GM18951 (cell line): Measurements from ENCODE around the gene TPP1.

Experiments used
- POLR2A ChIP-seq: IDR thresholded peaks from 4 replicates; pipeline ENCODE4 v1.6.1; 2011; ENCODE audit warnings: mild to moderate bottlenecking; ENCODE audit not compliant: insufficient read length, insufficient read depth; ENCODE audit errors: extremely low read depth
- in situ Hi-C: fragments of 300-500 bp; cut with MboI; formaldehyde crosslinking; loops from one replicate; pipeline ENCODE4 v1.12.0; 2022; ENCODE audit warnings: low sequenced_read_pairs, mixed read lengths, inconsistent platforms; ENCODE audit not compliant: unreplicated experiment

The TPP1 gene

GRCh38 chr11:6655020-6655789, 36.0 kb upstream of the TPP1 start:
- in situ Hi-C loops = no loop called here
- no peak for TF ChIP-seq POLR2A

GRCh38 chr11:6654281-6655019, 35.2 kb upstream of the TPP1 start:
- no peak for TF ChIP-seq POLR2A
- in situ Hi-C loops = no loop called here

DNA sequence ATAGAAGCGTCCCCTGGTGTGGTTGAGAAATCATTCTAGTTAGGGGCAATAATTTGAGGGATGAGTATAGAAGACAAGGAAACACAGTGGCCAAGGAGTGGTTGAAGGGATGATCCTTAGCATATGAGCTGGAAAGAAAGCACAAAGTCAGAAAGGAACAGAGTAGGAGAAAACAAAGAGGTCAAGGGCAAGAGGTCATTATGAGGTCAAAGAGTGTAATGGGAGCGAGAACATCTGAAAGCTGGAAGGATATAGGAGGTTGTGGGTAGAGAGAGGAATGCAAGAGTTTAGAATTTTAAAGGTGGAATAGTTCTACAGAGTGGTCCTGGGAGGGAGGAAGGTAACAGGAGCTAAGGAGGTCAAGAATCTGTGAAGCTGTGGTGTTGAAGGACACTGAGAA, 34.4 kb upstream of the TPP1 start:
- in situ Hi-C loops = no loop called here
- no peak for TF ChIP-seq POLR2A

- in situ Hi-C loops = no loop called here
- no peak for TF ChIP-seq POLR2A
These were observed 33.9 kb upstream of the TPP1 start for GRCh38 chr11:6653097-6653496.

DNA sequence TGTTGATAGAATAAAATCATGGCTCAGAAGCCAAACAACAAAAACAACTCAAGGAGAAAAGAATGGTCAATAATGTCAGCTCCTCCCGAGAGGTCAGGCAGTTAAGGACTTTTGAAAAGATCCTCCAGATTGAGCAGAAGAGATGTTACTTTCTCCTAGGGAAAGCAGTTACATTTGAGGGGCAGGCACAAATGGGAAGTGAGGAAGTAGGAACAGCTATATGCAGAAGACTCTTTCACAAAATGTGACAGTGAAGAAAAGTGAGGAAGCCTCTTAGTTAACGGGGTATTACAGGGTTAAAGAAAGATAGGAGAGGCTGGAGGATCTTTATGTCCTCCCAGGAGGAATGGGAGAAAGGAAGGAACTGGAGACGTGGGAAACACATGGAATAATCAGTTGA, 33.0 kb upstream of the TPP1 start:
- in situ Hi-C loops = no loop called here
- no peak for TF ChIP-seq POLR2A

GRCh38 chr11:6650980-6651379, 31.8 kb upstream of the TPP1 start:
- TF ChIP-seq POLR2A = no peak

DNA sequence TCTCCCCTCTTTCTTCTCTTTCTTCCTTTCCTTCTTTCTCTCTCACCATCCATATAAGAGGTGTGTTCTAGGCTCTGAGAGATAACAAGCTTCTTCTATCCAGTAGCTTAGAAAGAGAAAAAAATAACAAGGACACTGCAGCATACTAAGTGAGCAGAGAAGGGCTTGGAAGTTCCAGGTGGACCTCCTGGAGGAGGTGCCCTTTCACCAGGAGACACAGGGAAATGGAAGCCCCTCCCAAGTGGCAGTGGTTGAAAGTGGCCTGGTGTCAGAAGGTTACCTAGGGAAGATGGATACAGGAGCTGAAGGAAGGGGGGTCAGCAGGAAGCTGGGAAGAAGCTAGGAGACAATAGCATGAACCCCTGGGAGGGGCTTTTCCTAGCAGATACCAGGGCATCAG, 30.9 kb upstream of the TPP1 start:
- TF ChIP-seq POLR2A = no peak
- in situ Hi-C loops = no loop called here

More at GRCh38 chr11:6650980-6651379, 31.8 kb upstream of the TPP1 start:
- in situ Hi-C loops = no loop called here

DNA sequence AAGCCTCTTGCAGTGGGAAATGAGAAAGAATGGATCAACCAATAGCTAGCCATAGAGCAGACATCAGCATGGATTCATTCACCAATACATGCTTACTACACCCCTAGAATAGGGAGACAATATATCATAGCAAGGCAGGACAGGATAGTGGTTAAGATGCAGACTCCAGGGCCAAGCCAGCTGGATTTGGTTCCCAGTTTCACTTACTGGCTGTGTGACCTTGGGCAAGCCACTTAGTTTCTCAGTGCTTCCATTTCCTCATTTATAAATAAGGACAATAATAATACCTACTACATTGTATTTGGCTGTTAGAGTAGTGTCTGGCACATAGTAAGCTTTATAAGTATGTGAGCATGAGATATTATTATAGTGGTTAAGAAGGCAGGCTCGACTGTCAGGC, 29.3 kb upstream of the TPP1 start:
- no peak for TF ChIP-seq POLR2A
- in situ Hi-C loops = no loop called here

- in situ Hi-C loops = no loop called here
- no peak for TF ChIP-seq POLR2A
These were observed 28.6 kb upstream of the TPP1 start for GRCh38 chr11:6647836-6648235.

DNA sequence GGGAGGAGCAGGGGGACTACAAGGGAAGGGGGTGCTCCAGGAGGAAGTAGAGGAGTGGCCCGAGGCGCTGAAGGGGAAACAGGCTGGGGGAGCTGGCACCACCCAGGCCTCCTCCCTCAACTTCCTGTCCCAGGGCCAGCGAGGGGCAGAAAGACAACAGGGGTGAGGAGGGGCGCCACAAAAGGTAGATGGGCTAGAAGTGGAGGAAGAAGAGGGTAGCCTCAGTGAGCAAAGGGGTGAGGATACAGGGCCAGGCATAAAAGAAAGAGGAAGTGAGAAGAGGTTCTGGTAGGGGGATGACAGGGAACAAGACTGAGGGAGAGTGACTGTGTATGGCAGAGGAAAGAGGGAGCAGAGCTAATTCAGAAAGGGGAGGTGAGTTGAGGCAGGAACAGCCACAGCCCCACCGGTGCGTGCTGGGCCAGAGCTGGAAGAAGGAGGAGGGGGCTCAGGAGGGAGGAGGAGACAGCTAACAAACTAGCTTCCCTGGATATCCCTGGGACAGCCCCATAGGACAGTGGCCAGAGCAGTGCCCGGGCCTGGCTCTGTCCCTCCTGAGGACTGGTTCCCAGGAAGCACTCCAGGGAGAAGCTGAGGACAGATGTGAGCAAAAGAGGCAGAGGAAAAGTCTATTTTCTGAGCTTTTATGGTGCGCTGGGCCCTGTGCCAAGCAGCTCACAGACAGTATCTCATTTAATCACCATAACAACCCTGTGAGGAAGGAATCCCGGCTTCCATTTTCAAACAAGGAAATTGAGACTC, 27.9 kb upstream of the TPP1 start:
- in situ Hi-C loops = no loop called here
- TF ChIP-seq POLR2A = no peak

- TF ChIP-seq POLR2A = no peak
- in situ Hi-C loops = no loop called here
These were observed 27.3 kb upstream of the TPP1 start for GRCh38 chr11:6646576-6646917.

- TF ChIP-seq POLR2A = no peak
- in situ Hi-C loops = no loop called here
These were observed 26.8 kb upstream of the TPP1 start for GRCh38 chr11:6646071-6646470.

GRCh38 chr11:6642957-6643356, 23.7 kb upstream of the TPP1 start:
- TF ChIP-seq POLR2A = no peak
- in situ Hi-C loops = no loop called here
